Measurements from ENCODE around the gene SNX21.
"Not testable (repeated sequence)": the region's sequence is repeated elsewhere in the genome, so short reads cannot be mapped to it uniquely, and the experiment has no call there.

Gene SNX21

DNA sequence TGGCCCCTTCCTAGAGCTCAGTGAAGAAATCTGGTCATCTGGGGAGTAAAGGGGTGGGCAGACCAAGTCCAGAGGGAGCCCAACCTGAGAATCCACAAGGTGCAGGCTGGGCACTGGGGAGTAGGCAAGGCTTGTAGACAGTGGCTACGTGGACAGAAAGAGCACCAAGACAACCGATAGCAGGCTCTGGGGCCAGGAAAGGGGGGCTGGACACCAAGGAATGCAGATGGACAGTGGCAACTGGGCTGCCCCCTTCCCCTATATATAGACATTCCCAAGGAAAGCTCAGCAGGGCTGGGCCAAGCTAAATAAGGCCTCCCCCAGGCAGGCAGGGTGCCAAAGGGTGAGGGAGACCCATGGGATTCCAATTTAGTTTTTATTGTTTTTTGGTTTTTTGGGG, 5.0 kb upstream of the SNX21 start:
- no peak overlapping the region for H3K4me3 ChIP-seq (ENCODE audit: insufficient read depth, low read length, poor library complexity, severe bottlenecking)
- H4K20me1 ChIP-seq (ENCODE audit: low read depth, low read length), result no peaks in the 10 kb centered on the region
- H3K79me2 ChIP-seq (ENCODE audit: insufficient read depth, low read length), result no peaks in the 10 kb centered on the region
- no peaks in the 10 kb centered on the region for H3K36me3 ChIP-seq (ENCODE audit: low read length)
- no peak overlapping the region for H3K9ac ChIP-seq (ENCODE audit: low read length)
- H3K27me3 ChIP-seq (ENCODE audit: low read length), result no peaks in the 10 kb centered on the region
- no peaks in the 10 kb centered on the region for H3K9me2 ChIP-seq (replicated peaks; ENCODE audit: insufficient read depth, low read length)
- no peak overlapping the region for H3K4me2 ChIP-seq (ENCODE audit: low read depth, low read length, poor library complexity, severe bottlenecking)
- no peak for TF ChIP-seq EZH2phosphoT487 (conservative IDR thresholded peaks at IDR 0.05; ENCODE audit: low read length)
- H3K27ac ChIP-seq (ENCODE audit: low read depth, low read length), result no peak overlapping the region
- no peaks in the 10 kb centered on the region for H3F3A ChIP-seq (ENCODE audit: insufficient read depth)
- no peaks in the 10 kb centered on the region for H3K9me3 ChIP-seq (ENCODE audit: insufficient read depth, low read length)
- H2AFZ ChIP-seq (ENCODE audit: low read depth, low read length, severe bottlenecking), result no peak overlapping the region

GRCh38 chr20:45829673-45830106, 3.9 kb upstream of the SNX21 start:
- not testable (repeated sequence) for H3K9ac ChIP-seq (ENCODE audit: low read length); H3F3A ChIP-seq (ENCODE audit: insufficient read depth); H3K4me3 ChIP-seq (ENCODE audit: insufficient read depth, low read length, poor library complexity, severe bottlenecking); H3K9me2 ChIP-seq (replicated peaks; ENCODE audit: insufficient read depth, low read length); H3K9me3 ChIP-seq (ENCODE audit: insufficient read depth, low read length); H3K27ac ChIP-seq (ENCODE audit: low read depth, low read length); H4K20me1 ChIP-seq (ENCODE audit: low read depth, low read length); H2AFZ ChIP-seq (ENCODE audit: low read depth, low read length, severe bottlenecking); H3K36me3 ChIP-seq (ENCODE audit: low read length); H3K4me2 ChIP-seq (ENCODE audit: low read depth, low read length, poor library complexity, severe bottlenecking); H3K79me2 ChIP-seq (ENCODE audit: insufficient read depth, low read length); H3K27me3 ChIP-seq (ENCODE audit: low read length)

GRCh38 chr20:45832619-45833018, 980 bp upstream of the SNX21 start:
- no peaks in the 10 kb centered on the region for H3K9me2 ChIP-seq (replicated peaks; ENCODE audit: insufficient read depth, low read length)
- no peaks in the 10 kb centered on the region for H3K9me3 ChIP-seq (ENCODE audit: insufficient read depth, low read length)
- no peaks in the 10 kb centered on the region for H3K36me3 ChIP-seq (ENCODE audit: low read length)
- no peak overlapping the region for H3K27ac ChIP-seq (ENCODE audit: low read depth, low read length)
- no peak overlapping the region for H3K4me3 ChIP-seq (ENCODE audit: insufficient read depth, low read length, poor library complexity, severe bottlenecking)
- no peaks in the 10 kb centered on the region for H3K27me3 ChIP-seq (ENCODE audit: low read length)
- no peaks in the 10 kb centered on the region for H3K79me2 ChIP-seq (ENCODE audit: insufficient read depth, low read length)
- H3F3A ChIP-seq (ENCODE audit: insufficient read depth), result no peaks in the 10 kb centered on the region
- H3K4me2 ChIP-seq (ENCODE audit: low read depth, low read length, poor library complexity, severe bottlenecking), result no peak overlapping the region
- H4K20me1 ChIP-seq (ENCODE audit: low read depth, low read length), result no peaks in the 10 kb centered on the region
- TF ChIP-seq, protein P1, sequence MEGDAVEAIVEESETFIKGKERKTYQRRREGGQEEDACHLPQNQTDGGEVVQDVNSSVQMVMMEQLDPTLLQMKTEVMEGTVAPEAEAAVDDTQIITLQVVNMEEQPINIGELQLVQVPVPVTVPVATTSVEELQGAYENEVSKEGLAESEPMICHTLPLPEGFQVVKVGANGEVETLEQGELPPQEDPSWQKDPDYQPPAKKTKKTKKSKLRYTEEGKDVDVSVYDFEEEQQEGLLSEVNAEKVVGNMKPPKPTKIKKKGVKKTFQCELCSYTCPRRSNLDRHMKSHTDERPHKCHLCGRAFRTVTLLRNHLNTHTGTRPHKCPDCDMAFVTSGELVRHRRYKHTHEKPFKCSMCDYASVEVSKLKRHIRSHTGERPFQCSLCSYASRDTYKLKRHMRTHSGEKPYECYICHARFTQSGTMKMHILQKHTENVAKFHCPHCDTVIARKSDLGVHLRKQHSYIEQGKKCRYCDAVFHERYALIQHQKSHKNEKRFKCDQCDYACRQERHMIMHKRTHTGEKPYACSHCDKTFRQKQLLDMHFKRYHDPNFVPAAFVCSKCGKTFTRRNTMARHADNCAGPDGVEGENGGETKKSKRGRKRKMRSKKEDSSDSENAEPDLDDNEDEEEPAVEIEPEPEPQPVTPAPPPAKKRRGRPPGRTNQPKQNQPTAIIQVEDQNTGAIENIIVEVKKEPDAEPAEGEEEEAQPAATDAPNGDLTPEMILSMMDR (IDR thresholded peaks at IDR 0.05; ENCODE audit: insufficient read depth, low read length, poor library complexity, severe bottlenecking), result no peak
- TF ChIP-seq EZH2phosphoT487 (conservative IDR thresholded peaks at IDR 0.05; ENCODE audit: low read length), result no peak
- H3K9ac ChIP-seq (ENCODE audit: low read length), result no peak overlapping the region
- H2AFZ ChIP-seq (ENCODE audit: low read depth, low read length, severe bottlenecking), result no peak overlapping the region

GRCh38 chr20:45833883-45834796, 541 bp downstream of the SNX21 start:
- Histone ChIP-seq H3K4me2 (ENCODE audit: low read depth, low read length, poor library complexity, severe bottlenecking) (no peak overlapping the region), H4K20me1 (ENCODE audit: low read depth, low read length) (no peaks in the 10 kb centered on the region), H3K9ac (ENCODE audit: low read length) (no peak overlapping the region), H2AFZ (ENCODE audit: low read depth, low read length, severe bottlenecking) (no peak overlapping the region), H3K9me2 (replicated peaks; ENCODE audit: insufficient read depth, low read length) (no peaks in the 10 kb centered on the region), H3K79me2 (ENCODE audit: insufficient read depth, low read length) (no peaks in the 10 kb centered on the region), H3F3A (ENCODE audit: insufficient read depth) (no peaks in the 10 kb centered on the region), H3K4me3 (ENCODE audit: insufficient read depth, low read length, poor library complexity, severe bottlenecking) (no peak overlapping the region), H3K27ac (ENCODE audit: low read depth, low read length) (no peak overlapping the region), H3K27me3 (ENCODE audit: low read length) (no peaks in the 10 kb centered on the region), H3K9me3 (ENCODE audit: insufficient read depth, low read length) (no peaks in the 10 kb centered on the region), H3K36me3 (ENCODE audit: low read length) (no peaks in the 10 kb centered on the region)
- TF ChIP-seq, protein P1 (IDR thresholded peaks at IDR 0.05; ENCODE audit: insufficient read depth, low read length, poor library complexity, severe bottlenecking), result no peak
- no peak for TF ChIP-seq EZH2phosphoT487 (conservative IDR thresholded peaks at IDR 0.05; ENCODE audit: low read length)

Data from SU-DHL-6 (cell line).